ENCODE data around the gene SMAD5.

The SMAD5 gene

DNA sequence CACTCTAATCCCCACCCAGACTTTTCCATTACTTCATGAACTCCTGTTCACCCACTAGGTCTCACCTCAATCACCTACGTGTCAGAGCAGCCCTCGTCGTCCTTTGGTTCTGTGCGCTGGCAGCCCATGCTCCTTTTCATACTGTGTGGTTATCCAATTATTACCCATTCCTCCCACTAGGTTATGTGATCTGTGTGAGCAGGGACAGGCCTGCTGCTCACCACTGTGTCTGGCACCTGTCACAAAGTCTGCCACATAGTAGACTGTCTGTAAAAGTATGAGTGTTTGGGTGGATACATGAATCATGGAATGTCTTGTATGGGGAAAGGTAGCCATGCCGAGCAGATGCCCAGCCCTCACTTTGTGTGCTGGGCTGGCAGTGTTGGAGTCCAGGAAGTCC lies 12.1 kb upstream of the SMAD5 start:
- Histone ChIP-seq H3K36me3 (ENCODE audit: insufficient read depth) (no peaks in the 10 kb centered on the region), H3K79me2 (ENCODE audit: insufficient read depth, low read depth) (no peaks in the 10 kb centered on the region), H3K27ac (no peak overlapping the region), H3K4me3 (IDR thresholded peaks at IDR 0.05; ENCODE audit: insufficient read depth, low read depth, low read length) (no peak overlapping the region), H4K20me1 (ENCODE audit: insufficient read depth) (no peaks in the 10 kb centered on the region), H2AFZ (ENCODE audit: low read depth) (no peak overlapping the region), H3K27me3 (ENCODE audit: insufficient read depth, low read depth) (no peaks in the 10 kb centered on the region), H3K4me1 (ENCODE audit: low read depth, poor library complexity, severe bottlenecking) (no peaks in the 10 kb centered on the region), H3K4me2 (no peak overlapping the region), H3K9ac (no peak overlapping the region)
- TF ChIP-seq, protein P1, sequence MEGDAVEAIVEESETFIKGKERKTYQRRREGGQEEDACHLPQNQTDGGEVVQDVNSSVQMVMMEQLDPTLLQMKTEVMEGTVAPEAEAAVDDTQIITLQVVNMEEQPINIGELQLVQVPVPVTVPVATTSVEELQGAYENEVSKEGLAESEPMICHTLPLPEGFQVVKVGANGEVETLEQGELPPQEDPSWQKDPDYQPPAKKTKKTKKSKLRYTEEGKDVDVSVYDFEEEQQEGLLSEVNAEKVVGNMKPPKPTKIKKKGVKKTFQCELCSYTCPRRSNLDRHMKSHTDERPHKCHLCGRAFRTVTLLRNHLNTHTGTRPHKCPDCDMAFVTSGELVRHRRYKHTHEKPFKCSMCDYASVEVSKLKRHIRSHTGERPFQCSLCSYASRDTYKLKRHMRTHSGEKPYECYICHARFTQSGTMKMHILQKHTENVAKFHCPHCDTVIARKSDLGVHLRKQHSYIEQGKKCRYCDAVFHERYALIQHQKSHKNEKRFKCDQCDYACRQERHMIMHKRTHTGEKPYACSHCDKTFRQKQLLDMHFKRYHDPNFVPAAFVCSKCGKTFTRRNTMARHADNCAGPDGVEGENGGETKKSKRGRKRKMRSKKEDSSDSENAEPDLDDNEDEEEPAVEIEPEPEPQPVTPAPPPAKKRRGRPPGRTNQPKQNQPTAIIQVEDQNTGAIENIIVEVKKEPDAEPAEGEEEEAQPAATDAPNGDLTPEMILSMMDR (conservative IDR thresholded peaks at IDR 0.05; ENCODE audit: low read depth, low read length): no peak

DNA sequence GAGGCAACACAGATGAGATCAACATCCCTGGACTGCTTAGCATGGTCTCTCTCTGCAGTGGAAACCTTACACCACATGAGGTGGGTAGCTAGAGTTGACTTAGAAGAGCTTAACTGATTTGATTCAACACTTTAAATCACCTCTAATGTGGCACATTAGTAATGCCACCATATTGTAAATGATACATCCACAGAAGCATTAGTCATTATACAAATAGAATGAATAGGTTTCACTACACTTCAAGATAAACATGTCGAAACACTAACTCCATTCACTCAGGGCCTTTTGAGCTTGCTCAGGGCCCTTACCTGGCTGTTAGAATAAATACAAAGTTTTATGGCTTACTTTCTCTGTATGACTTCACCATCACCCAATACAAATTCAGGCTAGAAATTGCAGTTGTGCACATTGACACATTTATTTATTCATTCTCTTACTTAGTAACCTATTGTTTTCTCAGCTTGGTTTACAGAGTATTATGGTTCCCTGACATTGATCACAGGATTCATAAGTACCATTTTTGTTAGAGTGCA lies 9.3 kb upstream of the SMAD5 start:
- Histone ChIP-seq H2AFZ (ENCODE audit: low read depth) (no peak overlapping the region), H3K4me3 (IDR thresholded peaks at IDR 0.05; ENCODE audit: insufficient read depth, low read depth, low read length) (no peak overlapping the region), H3K4me2 (no peak overlapping the region), H3K79me2 (ENCODE audit: insufficient read depth, low read depth) (no peaks in the 10 kb centered on the region), H4K20me1 (ENCODE audit: insufficient read depth) (no peaks in the 10 kb centered on the region), H3K36me3 (ENCODE audit: insufficient read depth) (no peaks in the 10 kb centered on the region), H3K9ac (no peak overlapping the region), H3K27ac (no peak overlapping the region), H3K4me1 (ENCODE audit: low read depth, poor library complexity, severe bottlenecking) (no peaks in the 10 kb centered on the region), H3K27me3 (ENCODE audit: insufficient read depth, low read depth) (no peaks in the 10 kb centered on the region)
- TF ChIP-seq, protein P1 (conservative IDR thresholded peaks at IDR 0.05; ENCODE audit: low read depth, low read length): no peak

GRCh38 chr5:136127560-136127959 lies 5.1 kb upstream of the SMAD5 start:
- no peak overlapping the region for H3K4me3 ChIP-seq (IDR thresholded peaks at IDR 0.05; ENCODE audit: insufficient read depth, low read depth, low read length)
- TF ChIP-seq, protein P1 (conservative IDR thresholded peaks at IDR 0.05; ENCODE audit: low read depth, low read length): no peak
- no peak overlapping the region for H3K4me2 ChIP-seq
- no peaks in the 10 kb centered on the region for H3K79me2 ChIP-seq (ENCODE audit: insufficient read depth, low read depth)
- H2AFZ ChIP-seq (ENCODE audit: low read depth): no peak overlapping the region
- no peaks in the 10 kb centered on the region for H3K36me3 ChIP-seq (ENCODE audit: insufficient read depth)
- H3K27me3 ChIP-seq (ENCODE audit: insufficient read depth, low read depth): no peaks in the 10 kb centered on the region
- no peak overlapping the region for H3K27ac ChIP-seq
- no peak overlapping the region for H3K9ac ChIP-seq
- no peaks in the 10 kb centered on the region for H4K20me1 ChIP-seq (ENCODE audit: insufficient read depth)
- no peaks in the 10 kb centered on the region for H3K4me1 ChIP-seq (ENCODE audit: low read depth, poor library complexity, severe bottlenecking)

GRCh38 chr5:136128481-136128880 lies 4.2 kb upstream of the SMAD5 start:
- TF ChIP-seq, protein P1 (conservative IDR thresholded peaks at IDR 0.05; ENCODE audit: low read depth, low read length): no peak
- Histone ChIP-seq H4K20me1 (ENCODE audit: insufficient read depth) (no peaks in the 10 kb centered on the region), H3K4me1 (ENCODE audit: low read depth, poor library complexity, severe bottlenecking) (no peaks in the 10 kb centered on the region), H3K79me2 (ENCODE audit: insufficient read depth, low read depth) (peaks cover 6% of the 10 kb centered on the region; the same call in 1 of the 2 replicates), H3K4me2 (no peak overlapping the region), H3K27me3 (ENCODE audit: insufficient read depth, low read depth) (no peaks in the 10 kb centered on the region), H3K4me3 (IDR thresholded peaks at IDR 0.05; ENCODE audit: insufficient read depth, low read depth, low read length) (no peak overlapping the region), H3K9ac (no peak overlapping the region), H2AFZ (ENCODE audit: low read depth) (no peak overlapping the region), H3K36me3 (ENCODE audit: insufficient read depth) (no peaks in the 10 kb centered on the region), H3K27ac (no peak overlapping the region)

Data from KMS-11 (cell line).